ENCODE measurements around the gene CAD.
"Not testable (repeated sequence)": the region's sequence is repeated elsewhere in the genome, so short reads cannot be mapped to it uniquely, and the experiment has no call there.

- TF ChIP-seq CTCF (IDR thresholded peaks at IDR 0.05 in 4 of 5, conservative IDR thresholded peaks at IDR 0.05 in 1 of 5); POLR2A (IDR thresholded peaks at IDR 0.05): not testable (repeated sequence)
Measured at GRCh38 chr2:27268296-27268695, 51.1 kb downstream of the CAD start.
